ENCODE measurements around the gene METRNL.

DNA sequence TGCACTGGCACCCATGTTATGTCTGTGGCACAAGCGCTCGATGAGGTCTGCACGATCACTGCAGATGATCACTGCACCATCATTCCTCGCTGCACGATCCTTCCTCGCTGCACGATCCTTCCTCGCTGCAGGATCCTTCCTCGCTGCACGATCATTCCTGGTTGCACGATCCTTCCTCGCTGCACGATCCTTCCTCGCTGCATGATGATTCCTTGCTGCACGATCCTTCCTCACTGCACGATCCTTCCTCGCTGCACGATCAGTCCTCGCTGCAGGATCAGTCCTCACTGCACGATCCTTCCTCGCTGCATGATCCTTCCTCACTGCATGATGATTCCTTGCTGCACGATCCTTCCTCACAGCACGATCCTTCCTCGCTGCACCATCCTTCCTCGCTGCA lies 29.3 kb downstream of the METRNL start:
- no peak for TF ChIP-seq POLR2A (IDR thresholded peaks at IDR 0.05; ENCODE audit: low read depth, low read length)
- no peak for TF ChIP-seq POLR2AphosphoS5 (IDR thresholded peaks at IDR 0.05; ENCODE audit: low read depth, low read length)
